ENCODE measurements around the gene PLAU.
"Not testable (repeated sequence)": the region's sequence is repeated elsewhere in the genome, so short reads cannot be mapped to it uniquely, and the experiment has no call there.

PLAU gene

DNA sequence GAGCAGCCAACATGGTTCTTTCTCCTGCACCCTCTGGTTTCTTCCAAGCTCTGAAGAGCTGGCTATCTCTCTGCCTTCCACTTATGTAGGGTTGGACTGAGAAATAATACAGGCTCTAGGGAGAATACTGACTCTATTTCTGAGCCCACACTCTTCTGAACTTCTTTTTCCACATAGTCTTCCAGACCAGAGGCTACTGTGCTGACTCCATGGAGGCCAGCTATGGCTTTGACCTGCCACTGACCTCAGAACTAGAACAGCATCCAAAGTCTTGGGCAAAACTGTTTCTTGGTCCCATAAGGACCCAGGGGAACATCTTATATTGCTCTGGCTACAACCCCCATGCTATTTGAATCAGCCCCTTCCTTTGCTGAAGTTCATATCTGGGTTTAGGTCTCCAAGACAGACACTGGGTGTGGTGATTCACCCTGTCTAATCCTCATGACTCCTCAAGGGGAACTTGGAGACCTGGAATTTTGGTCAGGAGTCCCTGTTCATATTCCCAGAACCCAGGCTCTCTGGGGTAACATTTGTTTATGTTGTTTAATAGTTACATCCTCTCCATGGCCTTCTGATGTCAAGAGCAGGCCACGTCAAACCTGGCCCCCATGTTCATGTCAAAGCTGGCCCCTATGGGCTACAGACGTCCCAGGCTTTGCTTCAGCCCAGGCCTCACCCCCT, 12.1 kb upstream of the PLAU start:
- DNase-seq, result peak; percentile 48

DNA sequence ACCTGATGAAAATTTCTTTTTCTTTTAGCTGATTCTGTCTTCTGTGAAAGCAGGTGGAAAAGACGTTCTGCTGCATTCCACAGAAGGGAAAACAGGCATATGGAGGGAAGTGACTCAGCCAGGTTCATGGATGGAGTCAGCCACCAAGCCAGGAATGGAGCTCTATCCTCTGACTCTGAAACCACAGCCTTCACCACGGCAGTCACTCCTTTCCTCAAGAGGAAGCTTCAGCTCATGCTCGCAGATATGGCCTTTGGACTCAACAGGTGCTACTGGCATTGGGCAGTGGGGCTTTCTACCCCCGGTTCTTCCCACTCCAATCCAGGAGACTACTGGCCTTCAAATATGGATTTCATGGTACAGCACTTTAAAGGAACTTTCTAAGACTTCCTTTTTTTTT, 11.5 kb upstream of the PLAU start:
- DNase-seq, result peak; percentile 92

DNA sequence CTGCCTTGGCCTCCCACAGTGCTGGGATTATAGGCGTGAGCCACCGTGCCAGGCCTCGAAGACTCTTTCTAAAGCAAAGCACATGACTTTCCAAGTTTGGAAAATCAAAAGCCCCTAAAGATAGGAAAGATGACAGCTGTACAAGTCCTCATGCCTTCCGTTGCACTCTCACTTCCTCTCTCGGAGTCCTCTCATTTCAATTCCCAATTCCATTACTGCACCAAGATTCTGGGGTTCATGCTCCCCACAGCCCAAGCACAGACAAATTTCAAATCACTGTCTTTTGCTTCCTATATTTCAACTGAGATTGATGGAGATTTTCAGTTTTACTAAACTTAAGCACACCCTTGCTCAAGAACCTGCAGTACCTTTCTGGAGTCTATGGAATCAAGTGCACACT, 10.9 kb upstream of the PLAU start:
- DNase-seq, result no peak

DNA sequence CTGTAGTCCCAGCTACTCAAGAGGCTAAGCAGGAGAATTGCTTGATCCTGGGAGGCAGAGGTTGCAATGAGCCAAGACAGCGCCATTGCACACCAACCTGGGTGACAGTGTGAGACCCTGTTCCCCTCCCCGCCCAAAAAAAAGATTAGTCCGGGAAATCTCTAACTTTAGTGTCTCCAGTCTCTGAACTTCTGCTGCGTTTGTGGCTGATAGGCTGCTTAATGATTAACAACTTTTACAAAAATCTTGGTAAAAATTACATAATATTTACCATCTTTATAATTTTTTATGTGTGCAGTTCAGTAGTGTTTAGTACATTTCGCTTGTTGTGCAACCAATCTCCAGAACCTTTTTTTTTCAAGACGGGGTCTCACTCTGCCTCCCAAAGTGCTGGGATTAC, 9.7 kb upstream of the PLAU start:
- no peak for DNase-seq

DNA sequence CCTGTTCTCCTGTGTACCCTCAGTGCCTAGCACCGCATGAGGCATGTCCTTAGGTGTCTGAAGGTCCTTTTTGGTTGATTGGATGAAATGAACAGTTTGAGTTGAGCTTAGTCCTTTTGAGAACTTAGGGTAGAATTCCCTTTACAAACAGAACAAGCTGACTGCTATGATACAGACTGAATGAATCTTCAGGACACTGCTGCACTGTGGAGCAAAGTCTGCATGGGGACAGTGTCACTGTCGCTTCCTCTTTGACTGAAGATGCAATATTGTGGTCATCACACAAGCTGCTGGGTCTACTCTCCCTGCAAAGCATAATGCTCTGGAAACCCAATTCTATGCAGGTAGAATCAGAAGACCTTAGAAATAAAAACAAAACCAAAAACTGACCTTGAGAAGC, 8.6 kb upstream of the PLAU start:
- DNase-seq, result no peak

DNA sequence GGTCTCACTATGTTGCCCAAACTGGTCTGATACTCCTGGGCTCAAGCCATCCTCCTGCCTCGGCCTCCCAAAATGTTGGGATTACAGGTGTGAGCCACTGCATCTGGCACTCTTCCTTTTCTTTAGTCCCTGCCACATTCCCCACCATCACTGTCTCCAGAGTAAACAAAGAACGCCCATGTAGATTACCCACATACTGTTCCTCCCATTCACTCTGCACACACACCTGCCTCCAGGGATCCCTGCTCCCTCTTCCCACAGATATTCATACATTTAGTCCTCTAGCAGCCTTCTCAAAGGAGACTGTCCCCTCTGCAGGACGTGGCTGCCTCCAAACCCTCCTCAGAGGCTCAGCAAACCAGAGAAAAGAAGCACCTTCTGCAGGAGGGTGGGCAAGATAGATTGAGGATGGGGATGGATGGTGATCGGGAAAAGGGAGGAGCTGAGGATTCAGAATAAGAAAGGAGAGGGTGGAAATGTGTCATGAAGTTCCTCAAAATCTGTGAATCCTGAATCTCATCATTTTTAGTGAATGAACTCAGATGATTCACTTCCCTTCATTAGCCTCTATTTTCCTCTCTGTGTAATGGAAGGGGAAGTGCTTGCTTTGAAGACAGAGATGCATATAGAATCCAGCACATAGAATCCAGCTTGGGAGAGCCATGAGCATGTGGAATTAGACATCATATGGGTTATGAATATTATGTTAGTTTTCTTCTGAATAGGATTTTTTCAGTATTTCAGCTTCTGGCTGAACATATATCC, 5.5 kb upstream of the PLAU start:
- DNase-seq, result peak; percentile 26

- DNase-seq, result peak; percentile 97
These were observed 4.1 kb upstream of the PLAU start for GRCh38 chr10:73906524-73907447.

DNA sequence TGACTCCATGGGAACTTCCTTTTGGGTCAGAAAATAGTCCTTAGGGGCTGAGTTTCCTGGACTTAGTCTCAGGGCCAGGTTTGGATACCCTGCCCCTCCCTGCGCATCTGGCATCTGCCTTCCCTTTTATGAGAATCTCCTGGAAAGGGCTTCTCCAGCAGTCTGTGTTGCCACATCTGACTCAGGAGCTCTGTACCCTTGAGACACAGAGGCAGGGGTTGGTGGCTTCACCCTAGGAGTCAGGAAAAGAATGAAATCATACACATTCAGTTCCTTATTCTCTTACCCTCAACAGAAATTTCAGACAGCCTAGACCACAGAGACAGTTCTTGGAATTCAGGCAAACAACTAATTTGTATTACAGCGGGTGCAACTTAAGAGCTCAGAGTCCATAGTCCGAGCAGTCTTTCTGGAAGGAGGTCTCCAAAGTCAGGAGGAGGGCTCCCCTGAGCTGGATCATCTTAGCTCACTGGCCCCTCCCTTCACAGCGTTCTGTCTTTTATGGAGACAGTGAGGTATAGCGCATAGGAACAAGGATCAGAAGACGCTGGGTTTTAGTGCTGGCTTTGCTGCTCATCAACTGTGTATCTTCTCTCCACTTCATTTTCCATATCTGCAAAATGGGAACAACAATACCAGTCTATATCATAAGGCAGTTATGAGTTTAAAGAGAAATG, 3.0 kb upstream of the PLAU start:
- peak; percentile 76 for DNase-seq

- peak; percentile 96 for DNase-seq
These were observed 1.9 kb upstream of the PLAU start for GRCh38 chr10:73908853-73909539.

- DNase-seq, result no peak
These were observed 1.3 kb upstream of the PLAU start for GRCh38 chr10:73909540-73910115.

DNA sequence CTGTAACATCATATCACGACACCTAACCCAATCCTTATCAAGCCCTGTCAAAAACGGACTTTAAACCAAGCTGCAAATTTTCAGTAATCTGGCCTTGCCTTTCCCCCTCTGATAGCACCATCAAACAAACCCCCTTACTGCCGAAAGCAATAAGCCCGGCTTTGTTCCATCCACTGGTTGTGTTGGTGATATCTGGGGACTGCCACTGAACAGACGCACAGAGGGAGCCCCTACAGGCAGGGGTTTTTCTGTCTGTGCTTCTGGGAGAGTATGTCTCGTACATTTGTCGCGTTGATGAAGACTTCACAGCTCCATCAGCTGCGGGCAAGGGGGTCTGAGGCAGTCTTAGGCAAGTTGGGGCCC, 550 bp upstream of the PLAU start:
- DNase-seq, result no peak

GRCh38 chr10:73911553-73912004, 647 bp downstream of the PLAU start:
- DNase-seq, result no peak

GRCh38 chr10:73914036-73914435, 3.1 kb downstream of the PLAU start:
- no peak for DNase-seq

DNA sequence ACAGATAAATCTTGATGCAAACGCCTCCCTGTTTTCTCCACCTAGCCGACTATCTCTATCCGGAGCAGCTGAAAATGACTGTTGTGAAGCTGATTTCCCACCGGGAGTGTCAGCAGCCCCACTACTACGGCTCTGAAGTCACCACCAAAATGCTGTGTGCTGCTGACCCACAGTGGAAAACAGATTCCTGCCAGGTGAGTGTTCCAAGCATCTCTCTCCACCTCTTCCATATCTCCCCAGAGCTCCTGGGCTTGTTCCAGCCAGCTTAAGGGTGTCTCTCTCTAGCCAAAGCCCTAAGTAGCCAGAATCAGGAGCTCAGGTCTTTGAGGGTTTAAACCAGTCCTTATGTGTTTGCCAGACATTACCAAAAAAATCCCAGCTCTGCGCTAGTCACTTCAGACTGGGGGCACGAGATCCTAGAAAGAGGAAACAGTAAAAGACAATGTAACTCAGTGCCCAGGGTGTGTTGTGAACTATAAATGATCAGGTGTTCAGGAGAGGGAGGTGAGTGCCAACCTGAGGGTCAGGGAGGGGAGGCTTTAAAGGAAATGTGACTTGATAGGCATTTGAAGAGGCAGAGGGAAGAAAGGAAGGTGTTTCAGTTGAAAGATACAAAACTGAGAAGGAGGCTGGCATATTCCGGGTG, 4.4 kb downstream of the PLAU start:
- no peak for DNase-seq

- no peak for DNase-seq
These were observed 6.0 kb downstream of the PLAU start for GRCh38 chr10:73916761-73917470.

DNA sequence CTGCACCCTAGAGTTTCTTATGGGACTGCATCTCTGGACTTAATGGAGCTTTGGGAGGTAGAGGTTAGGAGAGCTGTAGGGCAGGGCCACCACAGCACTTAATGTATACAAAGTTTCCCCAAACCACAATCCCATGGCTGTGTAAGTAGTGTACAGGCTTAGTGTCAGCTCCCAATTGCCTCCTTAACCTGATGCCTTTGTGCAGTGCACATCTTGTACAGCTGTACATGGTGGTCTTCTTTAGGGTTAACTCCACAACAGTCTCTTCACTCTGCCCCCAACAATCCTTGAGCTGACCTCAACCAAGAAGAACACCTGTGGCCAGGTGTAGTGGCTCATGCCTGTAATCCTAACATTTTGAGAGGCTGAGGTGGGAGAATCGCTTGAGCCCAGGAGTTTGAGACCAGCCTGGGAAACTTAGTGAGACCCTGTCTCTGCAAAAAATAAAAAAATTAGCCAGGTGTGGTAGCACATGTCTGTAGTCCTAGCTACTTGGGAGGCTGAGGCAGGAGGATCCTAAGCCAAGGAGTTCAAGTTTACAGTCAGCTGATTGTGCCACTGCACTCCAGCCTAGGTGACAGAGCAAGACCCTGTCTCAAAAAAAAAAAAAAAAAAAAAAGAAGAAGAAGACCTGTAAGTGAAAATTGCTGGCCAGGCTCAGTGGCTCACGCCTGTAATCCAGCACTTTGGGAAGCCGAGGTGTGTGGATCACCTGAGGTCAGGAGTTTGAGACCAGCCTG, 6.8 kb downstream of the PLAU start:
- DNase-seq, result no peak

DNA sequence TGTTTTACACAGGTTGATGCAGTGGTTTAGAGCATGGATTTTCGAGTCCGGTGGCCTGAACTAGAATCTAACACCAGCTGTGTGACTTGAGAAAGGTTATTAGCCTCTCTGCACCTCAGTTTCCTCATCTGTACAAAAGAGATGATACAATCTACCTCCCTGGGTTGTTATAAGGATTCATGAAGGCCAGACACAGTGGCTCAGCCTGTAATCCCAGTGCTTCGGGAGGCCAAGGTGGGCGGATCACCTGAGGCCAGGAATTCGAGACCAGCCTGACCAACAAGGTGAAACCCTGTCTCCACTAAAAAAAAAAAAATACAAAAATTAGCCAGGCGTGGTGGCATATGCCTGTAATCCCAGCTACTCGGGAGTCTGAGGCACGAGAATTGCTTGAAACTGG, 8.5 kb downstream of the PLAU start:
- DNase-seq, result not testable (repeated sequence)

DNA sequence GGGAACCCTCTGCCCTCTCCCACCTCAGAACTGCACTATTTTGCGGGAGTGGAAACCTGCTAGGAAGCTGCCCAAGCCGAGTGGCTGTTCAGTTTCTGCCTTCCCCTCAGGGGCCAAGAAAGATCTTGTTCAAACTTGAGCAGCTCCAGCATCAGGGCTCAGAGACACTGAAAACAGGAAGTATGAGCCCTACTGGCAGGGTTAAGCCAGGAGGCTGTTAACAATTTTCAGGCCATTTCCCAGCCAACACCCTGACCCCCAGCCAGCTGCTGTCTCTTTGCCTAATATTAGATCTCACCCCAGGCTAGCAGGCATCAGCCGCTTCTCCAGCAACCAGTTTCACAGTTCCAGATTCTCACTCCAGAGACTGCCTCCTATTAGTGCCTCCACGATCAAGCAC, 9.2 kb downstream of the PLAU start:
- DNase-seq, result no peak

DNA sequence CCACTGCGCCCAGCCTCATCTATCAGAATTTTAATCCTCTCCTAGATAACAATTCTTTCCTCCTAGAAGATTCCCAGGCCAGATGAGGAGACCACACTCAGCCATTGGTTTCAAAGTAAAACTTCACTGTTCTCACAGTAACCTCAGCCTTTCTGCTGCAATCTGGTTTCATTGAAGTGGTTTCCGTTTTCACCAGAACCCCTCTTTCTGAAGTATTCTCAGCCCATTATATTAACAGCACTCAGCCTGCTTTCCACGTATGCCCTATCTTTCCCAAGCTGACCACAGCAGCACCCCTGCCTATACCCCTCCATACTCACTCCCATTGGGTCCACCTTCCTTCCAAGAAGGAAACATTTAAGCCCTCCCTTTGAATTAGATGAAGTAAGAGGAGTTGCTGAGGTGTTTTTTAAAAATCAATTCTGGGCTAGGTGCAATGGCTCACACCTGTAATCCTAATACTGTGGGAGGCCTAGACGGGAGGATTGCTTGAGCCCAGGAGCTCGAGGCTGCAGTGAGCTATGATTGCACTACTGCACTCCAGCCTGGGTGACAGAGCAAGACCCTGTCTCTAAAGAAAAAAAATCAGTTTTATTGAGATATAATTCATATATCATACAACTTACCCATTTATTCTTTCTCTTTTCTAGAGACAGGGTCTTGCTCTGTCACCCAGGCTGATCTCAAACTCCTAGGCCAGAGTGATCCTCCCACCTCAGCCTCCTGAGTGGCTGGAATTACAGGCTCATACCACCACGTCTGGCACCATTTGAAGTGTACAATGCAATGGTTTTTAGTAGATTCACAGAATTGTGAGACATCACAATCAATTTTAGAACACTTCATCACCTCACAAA, 11.3 kb downstream of the PLAU start:
- DNase-seq, result no peak
